IMR-90 (cell line): ENCODE results near the gene SNRNP35. TPM values are rescaled to one million over a fixed set of nuclear protein-coding genes. Genes with fewer than 3 reads are reported as not detected.

Experiments used
- ATAC-seq: fragments of 200-7000 bp; cut with Tn5 transposase; 2 replicates; pipeline ENCODE4 v1.9.1; 2020; ENCODE audit warnings: low read depth, mild to moderate bottlenecking, moderate library complexity
- BruUV-seq: library from RNA; stranded (reverse); fragments of 400-500 nt; replicated peaks from 2 replicates; lab custom pipeline; 2021; lab: Mats Ljungman, UMichigan
- CTCF ChIA-PET: fragments of 300-600 bp; formaldehyde crosslinking; extraction: SDS; loops from one replicate; lab custom pipeline; 2021; ENCODE audit warnings: antibody characterized with exemption; lab: Yijun Ruan, JAX
- POLR2A ChIA-PET: fragments of 300-600 bp; sonication (Branson Sonifier 250); formaldehyde crosslinking; loops from one replicate; lab custom pipeline; 2022; ENCODE audit warnings: antibody characterized with exemption; ENCODE audit not compliant: unreplicated experiment; lab: Charles Lee
- DNase-seq: peaks from one replicate; pipeline ENCODE4 v3.0.0; 2013
- H2AFZ ChIP-seq: replicated peaks from 2 replicates; pipeline ENCODE3; 2013; ENCODE audit warnings: low read length, mild to moderate bottlenecking; ENCODE audit not compliant: poor library complexity
- H2AK5ac ChIP-seq: 2 replicates; pipeline ENCODE4 v1.6.1; 2013; ENCODE audit warnings: low read depth, low read length, inconsistent platforms
- H2AK9ac ChIP-seq: replicated peaks from 2 replicates; pipeline ENCODE3; 2013; ENCODE audit warnings: mild to moderate bottlenecking, low read depth, low read length, moderate library complexity; ENCODE audit not compliant: poor library complexity
- H2BK120ac ChIP-seq: 2 replicates; pipeline ENCODE4 v1.6.1; 2013; ENCODE audit warnings: low read depth, low read length, inconsistent platforms
- H2BK15ac ChIP-seq: 3 replicates; pipeline ENCODE4 v1.6.1; 2013; ENCODE audit warnings: low read depth, low read length, inconsistent platforms
- H2BK20ac ChIP-seq: 2 replicates; pipeline ENCODE4 v1.6.1; 2013; ENCODE audit warnings: low read depth, mild to moderate bottlenecking, inconsistent platforms, low read length, moderate library complexity
- H2BK5ac ChIP-seq: 2 replicates; pipeline ENCODE4 v1.6.1; 2013; ENCODE audit warnings: mild to moderate bottlenecking, low read depth, low read length, inconsistent platforms; ENCODE audit not compliant: poor library complexity, severe bottlenecking
- H3K14ac ChIP-seq: replicated peaks from 2 replicates; pipeline ENCODE4 v1.6.1; 2013; ENCODE audit warnings: low read depth, low read length, inconsistent platforms
- H3K18ac ChIP-seq: 2 replicates; pipeline ENCODE4 v1.6.1; 2013; ENCODE audit warnings: low read depth, low read length, control low read depth
- H3K23ac ChIP-seq: 2 replicates; pipeline ENCODE4 v1.6.1; 2013; ENCODE audit warnings: low read depth, low read length, inconsistent platforms
- H3K27ac ChIP-seq: 2 replicates; pipeline ENCODE4 v1.5.1; 2013; ENCODE audit warnings: mild to moderate bottlenecking, control low read depth, low read length; ENCODE audit not compliant: insufficient read depth
- H3K27me3 ChIP-seq: 2 replicates; pipeline ENCODE4 v1.6.1; 2013; ENCODE audit warnings: low read length; ENCODE audit not compliant: control insufficient read depth, insufficient read depth
- H3K36me3 ChIP-seq: 2 replicates; pipeline ENCODE4 v1.6.1; 2013; ENCODE audit warnings: low read length, mixed read lengths; ENCODE audit not compliant: control insufficient read depth, insufficient read depth
- H3K4ac ChIP-seq: 2 replicates; pipeline ENCODE4 v1.6.1; 2013; ENCODE audit warnings: low read depth, low read length, inconsistent platforms
- H3K4me1 ChIP-seq: 2 replicates; pipeline ENCODE4 v1.6.1; 2013; ENCODE audit warnings: low read length, mixed read lengths; ENCODE audit not compliant: control insufficient read depth, insufficient read depth
- H3K4me2 ChIP-seq: 2 replicates; pipeline ENCODE4 v1.6.1; 2013; ENCODE audit warnings: low read depth, mild to moderate bottlenecking, control low read depth, low read length, moderate library complexity
- H3K4me3 ChIP-seq: 2 replicates; pipeline ENCODE4 v1.5.1; 2013; ENCODE audit warnings: low read depth, mild to moderate bottlenecking, control low read depth, low read length, moderate library complexity; ENCODE audit not compliant: insufficient read depth
- H3K56ac ChIP-seq: 2 replicates; pipeline ENCODE4 v1.6.1; 2013; ENCODE audit warnings: low read length, inconsistent platforms; ENCODE audit not compliant: insufficient read depth; ENCODE audit errors: extremely low read depth
- H3K79me1 ChIP-seq, 2 experiments: 2 replicates each; pipeline ENCODE4 v1.6.1; 2013; ENCODE audit warnings: low read length in 2 of 2, inconsistent platforms in 1 of 2, low read depth in 1 of 2
- H3K9ac ChIP-seq: 2 replicates; pipeline ENCODE4 v1.6.1; 2013; ENCODE audit warnings: low read depth, low read length, control low read depth
- H3K9me1 ChIP-seq: 2 replicates; pipeline ENCODE4 v1.6.1; 2013; ENCODE audit warnings: low read length, inconsistent platforms; ENCODE audit not compliant: insufficient read depth
- H3K9me3 ChIP-seq: 2 replicates; pipeline ENCODE4 v1.6.1; 2013; ENCODE audit warnings: low read length; ENCODE audit not compliant: control insufficient read depth, insufficient read depth
- H4K20me1 ChIP-seq: 2 replicates; pipeline ENCODE4 v1.6.1; 2013; ENCODE audit warnings: low read length, inconsistent platforms; ENCODE audit not compliant: insufficient read depth
- H4K5ac ChIP-seq: 2 replicates; pipeline ENCODE4 v1.6.1; 2013; ENCODE audit warnings: mild to moderate bottlenecking, low read depth, low read length, control low read depth
- H4K8ac ChIP-seq, 2 experiments: 2 replicates each; pipeline ENCODE4 v1.6.1; 2013; ENCODE audit warnings: low read depth in 2 of 2, low read length in 2 of 2, control low read depth in 1 of 2, inconsistent platforms in 1 of 2
- H4K91ac ChIP-seq: 2 replicates; pipeline ENCODE4 v1.6.1; 2013; ENCODE audit warnings: low read depth, low read length, inconsistent platforms; ENCODE audit not compliant: insufficient read depth
- MAFK ChIP-seq: IDR thresholded peaks from 2 replicates; pipeline ENCODE4 v1.6.1; 2012; ENCODE audit warnings: low read depth, low read length, improper control_type of control experiment
- NFE2L2 ChIP-seq: fragments of 150-350 bp; IDR thresholded peaks from 2 replicates; pipeline ENCODE4 v1.6.1; 2016; ENCODE audit warnings: low read depth, mild to moderate bottlenecking, low read length
- RAD21 ChIP-seq: IDR thresholded peaks from 2 replicates; pipeline ENCODE4 v1.6.1; 2012; ENCODE audit warnings: low read length, improper control_type of control experiment
- RCOR1 ChIP-seq: IDR thresholded peaks from 2 replicates; pipeline ENCODE4 v1.6.1; 2012; ENCODE audit warnings: mild to moderate bottlenecking, low read length, improper control_type of control experiment; ENCODE audit not compliant: insufficient replicate concordance
- RFX5 ChIP-seq: IDR thresholded peaks from 2 replicates; pipeline ENCODE4 v1.8.0; 2012; ENCODE audit warnings: low read depth, mild to moderate bottlenecking, low read length, moderate library complexity
- WGBS, 2 experiments: methylation state at CpG; one replicate each; pipeline versions ENCODE4 v1.1.5 to v1.1.7; 2013; ENCODE audit warnings: missing lambda C conversion rate in 2 of 2; ENCODE audit not compliant: insufficient read length in 1 of 2; ENCODE audit errors: extremely low coverage in 2 of 2; 5-methylcytosine and 5-hydroxymethylcytosine counted together
- dilution Hi-C: fragments of 300-500 bp; cut with HindIII; formaldehyde crosslinking; loops from one replicate; pipeline ENCODE4 v1.14.3; 2018; ENCODE audit warnings: low sequenced_read_pairs; ENCODE audit not compliant: unreplicated experiment
- in situ Hi-C: fragments of 300-500 bp; cut with MboI; formaldehyde crosslinking; loops from 3 replicates; pipeline ENCODE4 v1.14.3; 2019; ENCODE audit warnings: low sequenced_read_pairs, inconsistent platforms, mixed read lengths
- intact Hi-C: fragments of 100-400 bp; cut with micrococcal nuclease; formaldehyde crosslinking; loops from 2 replicates; pipeline ENCODE4 v1.10.0; 2022
- polyA plus RNA-seq, 3 experiments: library from polyadenylated mRNA; depleted of rRNA; stranded (reverse); fragments of >200 nt; gene quantifications; 2 replicates each; pipeline ENCODE4 v1.2.3, GENCODE V29; 2012; ENCODE audit warnings: low replicate concordance in 1 of 3
- total RNA-seq: library from RNA; depleted of rRNA; stranded (reverse); fragments of >200 nt; gene quantifications from 2 replicates; pipeline ENCODE4 v1.2.3, GENCODE V29; 2012

Gene SNRNP35
- total and polyA plus RNA-seq, 2 of the 4 experiments (the other 2 are of a cell fraction): 4.7 to 15.4 TPM

DNA sequence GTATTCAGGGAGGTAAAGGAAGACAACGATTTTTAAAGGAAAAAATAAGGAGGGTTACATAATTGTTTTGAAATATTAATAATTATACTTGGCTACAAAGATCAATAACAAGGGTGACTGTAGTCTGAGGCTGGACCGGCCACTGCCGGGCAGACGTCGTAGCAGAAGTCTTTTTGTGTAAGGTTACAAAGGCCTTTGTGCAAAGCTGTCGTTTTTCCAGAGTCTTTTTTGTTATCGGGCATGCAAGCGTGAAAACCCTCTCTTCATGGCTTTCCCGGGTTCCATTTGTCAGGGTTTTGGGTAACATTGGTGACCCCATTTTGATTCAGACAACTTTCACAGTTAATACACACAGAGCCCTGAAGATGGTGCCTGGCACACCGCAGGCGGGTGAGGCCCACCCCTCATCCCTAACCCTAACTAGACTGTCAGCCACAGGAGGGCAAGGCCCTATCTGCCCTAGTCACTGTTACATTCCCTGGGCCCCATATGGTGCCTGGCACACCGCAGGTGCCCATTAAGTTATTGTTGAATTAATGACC is 44.3 kb downstream of the SNRNP35 start:
- H4K5ac ChIP-seq: no peak overlapping the region
- no peak overlapping the region for H3K56ac ChIP-seq
- H2BK15ac ChIP-seq: no peak overlapping the region
- CTCF ChIA-PET: no interaction called here
- no TSS peak for BruUV-seq
- no peaks in the 10 kb centered on the region for H3K9me3 ChIP-seq
- no peak overlapping the region for H2BK5ac ChIP-seq
- H3K23ac ChIP-seq: no peak overlapping the region
- no peak overlapping the region for H2BK120ac ChIP-seq
- H4K8ac ChIP-seq: no peak overlapping the region
- H2AFZ ChIP-seq: no peak overlapping the region
- H3K4me3 ChIP-seq: no peak overlapping the region
- H3K9me1 ChIP-seq: peaks cover 4% of the 10 kb centered on the region; the same call in 1 of the 2 replicates
- WGBS, 2 experiments: 79% methylated on average over 2 of the region's 12 CpGs; no CpG with 5 or more reads in 1 of the 2 experiments
- POLR2A ChIA-PET: no interaction called here
- H3K27me3 ChIP-seq: no peaks in the 10 kb centered on the region
- no peak overlapping the region for H3K9ac ChIP-seq
- dilution Hi-C loops (no loop called here), intact Hi-C loops (no loop called here), in situ Hi-C loops (no loop called here)
- H2BK20ac ChIP-seq: no peak overlapping the region
- no peak overlapping the region for H3K14ac ChIP-seq
- no peak overlapping the region for H3K4me2 ChIP-seq
- no peak overlapping the region for H2AK9ac ChIP-seq
- no peak for ATAC-seq
- H3K79me1 ChIP-seq: peaks cover 0 to 21% of the 10 kb centered on the region in 2 experiments; a peak in 3 of 4 replicates
- no peak for DNase-seq
- TF ChIP-seq RAD21 (no peak), MAFK (no peak), NFE2L2 (no peak), RFX5 (no peak), RCOR1 (no peak)
- no peak overlapping the region for H3K27ac ChIP-seq
- no peak overlapping the region for H3K4ac ChIP-seq
- no peaks in the 10 kb centered on the region for H3K4me1 ChIP-seq
- no peak overlapping the region for H4K91ac ChIP-seq
- no peak overlapping the region for H2AK5ac ChIP-seq
- peaks cover 6% of the 10 kb centered on the region for H4K20me1 ChIP-seq
- H3K18ac ChIP-seq: no peak overlapping the region
- H3K36me3 ChIP-seq: peaks cover 21% of the 10 kb centered on the region
